Tibial artery (tissue), 4 donors: ENCODE measurements around the gene ZNF383.
"Not testable (repeated sequence)": the region's sequence is repeated elsewhere in the genome, so short reads cannot be mapped to it uniquely, and the experiment has no call there.

Experiments
- DNase-seq, 2 donors: peaks; one replicate each; pipeline ENCODE4 v3.0.0-alpha.2; 2019
- H3K27ac ChIP-seq, 2 donors: fragments of 200-600 bp; sonication (generic) in 1 of 2; 1 replicate in 1 of 2; 2 replicates in 1 of 2; pipeline ENCODE4 v1.5.1; 2018 to 2019; ENCODE audit warnings: mild to moderate bottlenecking in 1 of 2
- H3K27me3 ChIP-seq, 2 donors: fragments of 200-600 bp; sonication (generic) in 1 of 2; one replicate each; pipeline versions ENCODE4 v1.5.1 to v1.6.0; 2016 to 2019
- H3K36me3 ChIP-seq, 3 donors: fragments of 200-600 bp; sonication (generic) in 2 of 3; one replicate each; pipeline ENCODE4 v1.5.1; 2016 to 2019; ENCODE audit warnings: mild to moderate bottlenecking in 2 of 3
- H3K4me1 ChIP-seq, 4 donors: fragments of 200-600 bp; sonication (generic) in 2 of 4; 1 replicate in 3 of 4; 2 replicates in 1 of 4; pipeline ENCODE4 v1.5.1; 2016 to 2019
- H3K4me3 ChIP-seq, 2 donors: fragments of 200-600 bp; sonication (generic) in 1 of 2; 1 replicate in 1 of 2; 2 replicates in 1 of 2; pipeline ENCODE4 v1.5.1; 2018 to 2019; ENCODE audit warnings: mild to moderate bottlenecking in 2 of 2
- H3K9me3 ChIP-seq, 3 donors: fragments of 200-600 bp; sonication (generic) in 1 of 3; one replicate each; pipeline ENCODE4 v1.5.1; 2016 to 2019
- intact Hi-C: fragments of 100-400 bp; cut with DNase I; formaldehyde crosslinking; loops from one replicate; pipeline ENCODE4 v1.15.0; 2023; ENCODE audit warnings: low total_unique reads

The ZNF383 gene

GRCh38 chr19:37294246-37294645 lies 76.2 kb downstream of the ZNF383 start:
- H3K27me3 ChIP-seq, DNase-seq, H3K4me3 ChIP-seq, intact Hi-C loops, H3K27ac ChIP-seq, H3K4me1 ChIP-seq: not testable (repeated sequence)
- Histone ChIP-seq H3K36me3 (peaks cover 0 to 11% (median 0%) of the 10 kb centered on the region in 3 donors), H3K9me3 (peaks cover 0 to 12% (median 9%) of the 10 kb centered on the region in 3 donors)
